ENCODE data around the gene IFI30. TPM values are rescaled to one million over a fixed set of nuclear protein-coding genes. Genes with fewer than 3 reads are reported as not detected.

The IFI30 gene
- total RNA-seq, 4 donors from 2014 or later: 74.8 to 466 (median 148) TPM

DNA sequence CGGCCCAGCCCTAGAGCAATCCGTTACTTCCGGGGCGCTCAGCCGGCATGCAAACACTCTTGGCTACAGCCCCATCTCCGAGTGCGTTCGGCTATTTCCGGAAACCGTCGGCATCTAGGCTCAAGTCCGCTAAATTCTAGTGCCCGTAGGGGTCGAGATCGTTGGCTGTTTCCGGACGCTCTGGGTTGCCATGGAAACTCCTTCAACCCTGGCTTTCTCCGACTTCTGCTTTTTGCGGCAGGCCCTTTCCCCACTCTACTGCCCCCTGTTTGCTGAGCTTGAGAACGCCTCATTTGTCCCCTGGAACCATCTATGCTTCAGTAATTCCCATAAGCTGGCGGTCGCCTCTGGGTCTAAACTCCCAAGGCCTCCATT lies 21.2 kb upstream of the IFI30 start:
- peak; percentile 63 for ATAC-seq (ENCODE audit: low FRiP score)
- peak; percentile 100 for DNase-seq (ENCODE audit: low spot score)

DNA sequence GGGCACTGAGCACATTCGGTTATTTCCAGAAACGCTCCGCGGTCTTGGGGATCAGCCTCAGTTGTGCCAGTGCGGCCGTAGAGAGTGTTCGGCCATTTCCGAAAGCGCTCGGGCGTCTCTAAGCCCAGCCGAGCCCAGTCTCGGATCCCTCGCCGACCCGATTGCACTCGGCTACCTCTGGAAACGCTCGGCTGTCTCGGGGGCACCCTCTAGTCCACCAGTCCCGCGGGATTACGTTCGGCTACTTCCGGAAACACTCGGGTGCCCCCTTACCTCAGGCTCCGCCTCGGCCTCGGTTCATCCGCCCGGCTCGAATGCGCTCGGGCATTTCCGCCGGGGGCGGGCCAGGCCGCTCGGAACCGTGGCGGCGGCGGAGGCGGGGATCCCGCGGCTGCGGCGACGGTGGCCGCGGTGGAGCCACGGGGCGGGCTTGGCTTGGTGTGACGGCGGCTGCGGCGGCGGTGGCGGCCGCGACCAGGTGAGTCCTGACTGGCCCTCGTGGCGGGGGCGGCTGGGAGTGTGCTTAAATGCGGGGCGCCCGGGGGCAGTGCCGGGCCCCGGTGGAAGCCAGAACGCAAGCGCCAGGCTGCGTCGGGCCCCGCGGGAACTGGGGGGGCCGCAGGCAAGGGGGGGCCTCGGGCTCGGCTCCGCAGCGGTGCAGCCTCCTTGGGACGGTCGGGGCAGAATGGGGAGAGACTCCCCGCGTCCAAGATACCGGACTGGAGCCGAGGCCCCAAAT lies 20.6 kb upstream of the IFI30 start, which contains the start of gene PIK3R2:
TSS of gene PIK3R2 (plus strand) at position 347 of the 739 bp plus-strand sequence. CDS start 2,717 bp downstream, outside the sequence.
- no peak for TF ChIP-seq CTCF (IDR thresholded peaks at IDR 0.05)
- DNase-seq (ENCODE audit: low spot score) (peak; percentile 100), ATAC-seq (ENCODE audit: low FRiP score) (peak; percentile 92)

More for the DNA sequence above, 21.2 kb upstream of the IFI30 start:
- TF ChIP-seq CTCF (IDR thresholded peaks at IDR 0.05): peak in 1 of 3 donors; percentile 37

DNA sequence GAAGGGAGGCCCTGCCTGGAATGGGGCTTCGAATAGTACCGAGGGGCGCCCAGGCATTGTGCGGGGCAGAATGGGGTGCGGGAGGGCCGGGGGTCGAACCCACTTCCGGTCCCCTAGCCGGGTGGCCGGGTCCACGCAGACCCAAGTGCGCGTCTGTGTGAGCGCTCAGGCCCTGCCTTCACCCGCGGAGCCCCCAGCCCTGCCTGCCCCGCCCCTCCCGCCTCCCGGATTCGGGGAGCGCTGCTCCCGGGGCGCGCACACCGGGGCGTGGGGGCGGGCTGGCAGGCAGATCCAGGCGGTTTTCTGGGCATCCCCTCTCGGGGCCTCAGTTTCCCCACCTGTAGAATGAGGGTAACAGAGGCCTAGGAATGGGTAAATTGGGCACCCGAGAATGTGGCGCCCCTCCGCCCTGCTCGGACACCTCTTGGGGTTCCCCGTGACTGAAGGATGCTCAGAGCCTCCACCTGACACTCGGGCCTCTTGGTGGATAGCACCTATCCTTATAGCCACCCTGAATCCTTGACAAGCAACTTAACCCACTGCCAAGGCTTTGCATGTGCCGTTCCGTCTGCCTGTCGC lies 20.0 kb upstream of the IFI30 start:
- ATAC-seq (ENCODE audit: low FRiP score) (no peak), DNase-seq (ENCODE audit: low spot score) (no peak)
- TF ChIP-seq CTCF (IDR thresholded peaks at IDR 0.05): no peak

DNA sequence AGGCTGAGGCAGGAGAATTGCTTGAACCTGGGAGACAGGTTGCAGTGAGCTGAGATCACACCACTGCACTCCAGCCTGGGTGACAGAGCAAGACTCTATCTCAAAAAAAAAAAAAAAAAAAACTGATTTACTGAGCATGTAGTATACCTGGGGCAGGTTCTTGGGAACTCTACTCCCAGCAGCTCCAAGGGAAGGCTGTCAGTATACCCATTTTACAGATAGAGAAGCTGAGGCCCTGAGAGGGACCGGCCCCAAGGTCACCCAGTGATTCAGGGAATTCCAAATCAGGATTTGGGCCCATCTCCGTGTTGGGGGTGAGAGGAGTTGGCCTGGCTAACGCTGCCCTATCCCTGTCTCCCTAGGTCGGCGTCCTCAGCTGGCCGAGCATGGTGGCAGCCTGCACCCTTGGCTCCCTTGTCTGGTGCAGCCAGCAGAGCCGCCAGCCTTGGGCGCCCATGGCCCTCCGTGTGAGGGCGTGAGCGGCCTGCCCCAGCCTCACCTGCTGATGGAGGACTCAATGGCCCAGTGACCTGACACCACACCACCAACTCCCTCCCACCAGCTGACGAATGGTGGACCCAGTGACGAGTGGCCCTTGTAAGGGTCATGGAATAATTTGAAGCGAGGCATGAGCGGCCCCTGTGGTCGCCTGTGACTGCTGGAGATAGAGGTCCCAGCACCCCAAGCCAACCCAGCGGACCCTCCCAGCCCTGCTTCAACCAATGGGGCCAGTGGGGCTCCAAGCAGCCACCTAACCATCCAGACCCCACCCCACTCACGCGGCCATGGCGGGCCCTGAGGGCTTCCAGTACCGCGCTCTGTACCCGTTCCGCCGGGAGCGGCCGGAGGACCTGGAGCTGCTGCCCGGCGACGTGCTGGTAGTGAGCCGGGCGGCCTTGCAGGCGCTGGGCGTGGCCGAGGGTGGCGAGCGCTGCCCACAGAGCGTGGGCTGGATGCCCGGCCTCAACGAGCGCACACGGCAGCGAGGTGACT lies 18.2 kb upstream of the IFI30 start:
- ATAC-seq (ENCODE audit: low FRiP score): no peak
- no peak for TF ChIP-seq CTCF (IDR thresholded peaks at IDR 0.05)
- DNase-seq (ENCODE audit: low spot score): no peak

DNA sequence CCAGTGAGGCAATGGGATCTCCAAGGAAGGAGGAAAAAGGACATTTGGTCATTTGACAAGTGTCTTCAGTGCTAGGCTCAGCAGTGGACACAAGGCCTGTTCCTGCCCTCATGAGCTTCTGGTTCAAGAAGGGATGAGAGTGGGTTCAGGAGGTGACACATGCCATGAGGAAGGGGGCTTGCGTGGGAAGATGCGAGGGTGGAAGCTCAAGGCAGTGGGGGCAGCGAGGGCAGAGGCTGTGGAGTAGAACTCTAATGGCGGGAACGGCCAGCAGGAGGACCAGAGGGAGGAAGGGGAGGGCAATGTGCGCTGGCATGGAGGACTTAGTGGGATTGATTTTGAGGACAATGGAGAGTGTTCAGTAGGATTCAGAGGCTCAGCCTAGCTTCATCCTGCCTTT lies 17.3 kb upstream of the IFI30 start:
- DNase-seq (ENCODE audit: low spot score) (no peak), ATAC-seq (ENCODE audit: low FRiP score) (no peak)
- no peak for TF ChIP-seq CTCF (IDR thresholded peaks at IDR 0.05)

DNA sequence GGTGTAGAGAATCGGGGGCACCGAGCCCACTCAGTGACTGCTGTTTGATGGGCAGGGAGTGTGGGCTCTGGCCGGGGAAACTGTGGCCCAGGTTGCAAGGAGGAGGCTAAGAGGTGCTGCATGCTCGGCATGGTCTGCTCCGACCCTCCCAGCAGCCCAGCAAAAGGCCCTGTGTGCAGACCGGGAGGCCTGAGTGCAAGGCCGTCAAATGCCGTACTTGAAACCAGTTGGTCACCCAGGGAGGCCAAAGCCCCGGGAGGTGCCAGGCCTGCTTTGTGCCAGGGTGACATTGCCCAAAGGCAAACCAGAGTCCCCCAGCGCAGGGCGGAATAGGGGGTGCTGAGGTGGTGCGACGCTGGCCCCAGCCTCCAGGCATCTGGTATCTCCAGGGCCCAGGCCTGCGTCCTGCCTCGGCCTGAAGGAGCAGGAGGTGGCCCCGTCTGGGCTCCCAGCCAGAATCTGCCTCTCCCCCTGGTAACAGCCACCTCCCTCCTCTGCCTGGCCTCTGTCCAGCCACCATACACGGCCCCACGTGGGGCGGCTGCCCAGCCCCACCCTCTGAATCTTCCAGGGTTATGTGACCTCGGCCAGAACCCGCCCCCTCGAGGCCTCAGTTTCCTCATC lies 16.7 kb upstream of the IFI30 start:
- no peak for ATAC-seq (ENCODE audit: low FRiP score)
- DNase-seq (ENCODE audit: low spot score): no peak
- TF ChIP-seq CTCF (IDR thresholded peaks at IDR 0.05): no peak

Data from omental fat pad (tissue), 4 donors.